Neural progenitor cell (in vitro differentiated cells): ENCODE data around the gene RAE1.
A peak's percentile ranks its signal among the peaks of the same experiment; 100 is the strongest.

Source experiments
- EZH2 ChIP-seq: fragments of 200-600 bp; sonication (generic); IDR thresholded peaks from 2 replicates; pipeline ENCODE4 v1.6.1; 2017; ENCODE audit warnings: antibody characterized with exemption, mild to moderate bottlenecking, moderate library complexity
- TF ChIP-seq, protein P1 (sequence below): fragments of 200-600 bp; sonication (generic); IDR thresholded peaks from 2 replicates; pipeline ENCODE4 v1.5.1; 2017; ENCODE audit warnings: antibody characterized with exemption, mild to moderate bottlenecking

- TF ChIP-seq, protein P1, sequence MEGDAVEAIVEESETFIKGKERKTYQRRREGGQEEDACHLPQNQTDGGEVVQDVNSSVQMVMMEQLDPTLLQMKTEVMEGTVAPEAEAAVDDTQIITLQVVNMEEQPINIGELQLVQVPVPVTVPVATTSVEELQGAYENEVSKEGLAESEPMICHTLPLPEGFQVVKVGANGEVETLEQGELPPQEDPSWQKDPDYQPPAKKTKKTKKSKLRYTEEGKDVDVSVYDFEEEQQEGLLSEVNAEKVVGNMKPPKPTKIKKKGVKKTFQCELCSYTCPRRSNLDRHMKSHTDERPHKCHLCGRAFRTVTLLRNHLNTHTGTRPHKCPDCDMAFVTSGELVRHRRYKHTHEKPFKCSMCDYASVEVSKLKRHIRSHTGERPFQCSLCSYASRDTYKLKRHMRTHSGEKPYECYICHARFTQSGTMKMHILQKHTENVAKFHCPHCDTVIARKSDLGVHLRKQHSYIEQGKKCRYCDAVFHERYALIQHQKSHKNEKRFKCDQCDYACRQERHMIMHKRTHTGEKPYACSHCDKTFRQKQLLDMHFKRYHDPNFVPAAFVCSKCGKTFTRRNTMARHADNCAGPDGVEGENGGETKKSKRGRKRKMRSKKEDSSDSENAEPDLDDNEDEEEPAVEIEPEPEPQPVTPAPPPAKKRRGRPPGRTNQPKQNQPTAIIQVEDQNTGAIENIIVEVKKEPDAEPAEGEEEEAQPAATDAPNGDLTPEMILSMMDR = peak; percentile 32
- TF ChIP-seq EZH2 = no peak
These were observed 15.7 kb upstream of the RAE1 start for GRCh38 chr20:57335392-57335791.
